ENCODE measurements around the gene PTPRT.

PTPRT gene

GRCh38 chr20:42181064-42181463 is 1008.6 kb downstream of the PTPRT start:
- H2AFZ ChIP-seq (ENCODE audit: low read depth, low read length), result no peak overlapping the region
- no peaks in the 10 kb centered on the region for H3K4me1 ChIP-seq (ENCODE audit: insufficient read depth, low read length)
- H3K27me3 ChIP-seq (ENCODE audit: insufficient read depth, low read length), result no peaks in the 10 kb centered on the region
- no peak overlapping the region for H3K4me3 ChIP-seq (ENCODE audit: low read length)
- H3K36me3 ChIP-seq (ENCODE audit: insufficient read depth, low read length), result no peaks in the 10 kb centered on the region
- H3K9me3 ChIP-seq (ENCODE audit: low read length), result no peaks in the 10 kb centered on the region

DNA sequence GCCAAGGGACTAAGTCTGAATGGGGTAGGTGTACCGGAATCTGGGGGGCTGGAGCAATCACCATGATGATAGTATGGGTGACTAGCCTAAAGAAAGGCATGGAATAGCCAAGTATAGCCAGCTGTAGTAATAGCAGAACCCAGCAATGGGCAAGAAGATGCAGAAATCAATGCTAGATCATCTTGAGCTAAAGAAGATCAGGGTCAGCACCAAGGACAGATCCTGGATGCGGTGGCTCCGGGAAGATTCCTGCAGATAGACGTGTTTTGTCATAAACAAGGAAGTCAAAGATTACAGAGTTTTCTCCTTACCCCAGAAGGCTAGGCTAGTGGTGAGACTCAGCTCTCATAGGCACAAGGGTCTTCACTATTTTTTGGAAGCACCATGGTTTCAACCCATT is 1009.9 kb downstream of the PTPRT start:
- no peaks in the 10 kb centered on the region for H3K4me1 ChIP-seq (ENCODE audit: insufficient read depth, low read length)
- no peaks in the 10 kb centered on the region for H3K27me3 ChIP-seq (ENCODE audit: insufficient read depth, low read length)
- no peak overlapping the region for H2AFZ ChIP-seq (ENCODE audit: low read depth, low read length)
- H3K9me3 ChIP-seq (ENCODE audit: low read length), result no peaks in the 10 kb centered on the region
- no peak overlapping the region for H3K4me3 ChIP-seq (ENCODE audit: low read length)
- H3K36me3 ChIP-seq (ENCODE audit: insufficient read depth, low read length), result no peaks in the 10 kb centered on the region

- H3K4me1 ChIP-seq (ENCODE audit: insufficient read depth, low read length), result no peaks in the 10 kb centered on the region
- H3K27me3 ChIP-seq (ENCODE audit: insufficient read depth, low read length), result no peaks in the 10 kb centered on the region
- H2AFZ ChIP-seq (ENCODE audit: low read depth, low read length), result no peak overlapping the region
- H3K4me3 ChIP-seq (ENCODE audit: low read length), result no peak overlapping the region
- no peaks in the 10 kb centered on the region for H3K36me3 ChIP-seq (ENCODE audit: insufficient read depth, low read length)
- H3K9me3 ChIP-seq (ENCODE audit: low read length), result no peaks in the 10 kb centered on the region
Observed at GRCh38 chr20:42173440-42173839, 1016.3 kb downstream of the PTPRT start.

DNA sequence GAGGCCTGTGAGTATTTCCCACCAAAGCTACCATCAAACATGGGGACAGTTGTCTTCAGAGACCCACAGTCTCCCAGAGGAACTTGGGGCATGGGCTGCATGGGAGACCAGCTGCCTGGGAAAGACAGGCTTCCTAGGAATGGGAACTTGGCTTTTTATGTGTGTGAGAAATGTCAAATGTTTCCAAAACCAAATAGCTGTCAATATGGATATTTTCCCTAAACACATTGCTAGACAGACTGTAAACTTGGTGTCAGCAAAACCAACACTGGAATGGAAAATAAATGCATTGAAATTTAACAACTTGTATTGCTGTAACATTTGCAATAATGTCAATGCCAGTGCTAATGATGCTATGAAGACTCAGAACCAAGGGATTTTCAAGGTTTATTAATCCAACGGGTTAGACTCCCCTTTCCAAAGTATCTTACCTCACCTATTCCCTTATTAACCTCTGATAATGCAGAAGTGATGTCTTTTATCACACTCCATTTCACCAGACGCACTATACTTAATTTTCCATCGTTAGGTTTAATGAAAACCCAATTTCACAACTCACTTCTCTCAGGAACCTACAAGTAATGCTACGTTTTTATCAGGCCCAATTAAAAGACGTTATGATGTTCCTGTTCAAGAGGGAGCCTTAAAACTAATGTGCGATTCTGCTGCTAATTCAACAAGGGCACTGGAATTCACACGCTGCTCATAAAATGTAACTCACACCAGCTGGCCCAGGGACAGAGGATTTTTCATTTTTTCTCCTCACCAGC is 1025.4 kb downstream of the PTPRT start:
- Histone ChIP-seq H3K4me3 (ENCODE audit: low read length) (no peak overlapping the region), H3K36me3 (ENCODE audit: insufficient read depth, low read length) (no peaks in the 10 kb centered on the region), H2AFZ (ENCODE audit: low read depth, low read length) (no peak overlapping the region), H3K4me1 (ENCODE audit: insufficient read depth, low read length) (no peaks in the 10 kb centered on the region), H3K27me3 (ENCODE audit: insufficient read depth, low read length) (no peaks in the 10 kb centered on the region), H3K9me3 (ENCODE audit: low read length) (no peaks in the 10 kb centered on the region)

- H3K36me3 ChIP-seq (ENCODE audit: insufficient read depth, low read length), result no peaks in the 10 kb centered on the region
- no peaks in the 10 kb centered on the region for H3K4me1 ChIP-seq (ENCODE audit: insufficient read depth, low read length)
- H3K4me3 ChIP-seq (ENCODE audit: low read length), result no peak overlapping the region
- no peaks in the 10 kb centered on the region for H3K27me3 ChIP-seq (ENCODE audit: insufficient read depth, low read length)
- no peaks in the 10 kb centered on the region for H3K9me3 ChIP-seq (ENCODE audit: low read length)
- no peak overlapping the region for H2AFZ ChIP-seq (ENCODE audit: low read depth, low read length)
Observed at GRCh38 chr20:42161228-42161829, 1028.4 kb downstream of the PTPRT start.

DNA sequence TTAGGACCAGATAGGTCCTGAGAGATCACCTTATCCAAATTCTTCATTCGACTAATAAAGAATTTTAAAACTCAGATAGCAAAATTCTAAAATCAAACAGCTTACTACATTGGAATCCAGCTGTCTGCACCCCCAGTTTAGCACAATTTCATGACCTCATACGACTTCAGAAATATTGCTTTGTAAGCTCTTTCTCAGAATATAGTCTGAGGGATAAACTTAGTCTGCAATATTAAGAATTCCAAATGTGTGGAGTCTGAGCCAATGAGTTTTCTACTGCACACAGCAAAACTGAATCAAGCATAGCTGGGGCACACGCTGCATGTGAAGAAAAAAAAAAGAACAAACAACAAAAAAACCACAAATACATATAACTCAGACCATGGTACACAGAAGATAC is 1029.9 kb downstream of the PTPRT start:
- H3K36me3 ChIP-seq (ENCODE audit: insufficient read depth, low read length), result no peaks in the 10 kb centered on the region
- no peak overlapping the region for H2AFZ ChIP-seq (ENCODE audit: low read depth, low read length)
- H3K4me1 ChIP-seq (ENCODE audit: insufficient read depth, low read length), result no peaks in the 10 kb centered on the region
- H3K4me3 ChIP-seq (ENCODE audit: low read length), result no peak overlapping the region
- H3K9me3 ChIP-seq (ENCODE audit: low read length), result no peaks in the 10 kb centered on the region
- no peaks in the 10 kb centered on the region for H3K27me3 ChIP-seq (ENCODE audit: insufficient read depth, low read length)

DNA sequence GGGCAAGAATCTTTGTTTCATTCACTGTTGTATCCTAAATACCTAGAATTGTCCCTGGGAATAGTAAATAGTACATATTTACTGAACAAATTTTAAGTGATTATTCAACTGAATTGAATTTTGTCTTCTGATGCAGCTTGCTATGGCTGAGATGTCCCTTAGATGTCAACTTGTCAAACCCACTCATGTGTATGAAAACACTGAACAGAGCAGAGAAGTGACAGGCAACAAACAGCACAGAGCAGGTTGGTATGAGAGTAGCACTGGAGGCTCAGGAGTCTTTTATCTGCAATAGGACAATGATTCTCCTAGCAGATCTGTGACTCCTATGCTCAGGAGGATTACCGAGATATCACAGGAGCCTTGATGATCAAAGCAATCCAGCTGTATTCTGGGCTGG is 1031.4 kb downstream of the PTPRT start:
- Histone ChIP-seq H3K27me3 (ENCODE audit: insufficient read depth, low read length) (no peaks in the 10 kb centered on the region), H3K4me1 (ENCODE audit: insufficient read depth, low read length) (no peaks in the 10 kb centered on the region), H3K36me3 (ENCODE audit: insufficient read depth, low read length) (no peaks in the 10 kb centered on the region), H3K4me3 (ENCODE audit: low read length) (no peak overlapping the region), H3K9me3 (ENCODE audit: low read length) (no peaks in the 10 kb centered on the region), H2AFZ (ENCODE audit: low read depth, low read length) (no peak overlapping the region)

DNA sequence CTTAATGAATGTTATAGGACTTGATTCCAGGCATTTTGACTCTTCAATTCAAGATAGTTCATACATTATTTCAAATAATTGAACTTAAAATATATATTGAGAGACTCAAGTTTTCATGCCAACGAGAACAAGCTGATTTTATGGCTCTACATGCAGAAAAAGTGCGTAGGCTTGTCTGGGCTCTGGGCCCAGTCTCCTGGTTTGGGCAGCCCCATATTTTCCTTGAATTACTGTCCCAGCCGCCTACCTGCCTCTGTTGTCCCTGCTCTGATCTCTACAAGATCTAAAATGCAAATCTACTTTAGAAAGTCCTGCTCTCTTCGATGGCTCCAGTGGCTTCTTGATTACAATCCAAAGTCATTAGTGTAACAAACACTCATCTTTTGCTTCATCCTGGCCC is 1034.1 kb downstream of the PTPRT start:
- H3K27me3 ChIP-seq (ENCODE audit: insufficient read depth, low read length), result no peaks in the 10 kb centered on the region
- H3K4me1 ChIP-seq (ENCODE audit: insufficient read depth, low read length), result no peaks in the 10 kb centered on the region
- H3K9me3 ChIP-seq (ENCODE audit: low read length), result no peaks in the 10 kb centered on the region
- no peak overlapping the region for H3K4me3 ChIP-seq (ENCODE audit: low read length)
- no peak overlapping the region for H2AFZ ChIP-seq (ENCODE audit: low read depth, low read length)
- H3K36me3 ChIP-seq (ENCODE audit: insufficient read depth, low read length), result no peaks in the 10 kb centered on the region

GRCh38 chr20:42152575-42152974 is 1037.1 kb downstream of the PTPRT start:
- no peak overlapping the region for H3K4me3 ChIP-seq (ENCODE audit: low read length)

DNA sequence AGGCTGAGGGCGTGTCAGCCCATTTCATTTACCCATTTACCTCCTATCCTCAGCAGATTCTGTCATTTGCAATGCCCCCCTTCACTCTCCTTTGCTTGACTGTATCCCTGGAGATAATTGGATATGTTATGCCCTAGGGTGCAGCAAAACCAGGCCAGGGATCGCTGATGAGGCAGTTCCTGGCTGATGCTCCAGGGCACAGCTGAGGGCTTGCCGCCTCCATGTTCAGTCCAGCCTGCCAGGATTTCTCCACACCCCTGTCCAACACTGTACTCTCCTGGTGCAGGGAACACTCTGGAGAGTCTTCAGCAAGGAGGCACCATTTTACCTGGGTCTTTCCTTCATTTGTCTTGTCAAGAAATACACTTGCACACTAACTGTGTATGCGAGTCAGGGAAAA is 1039.5 kb downstream of the PTPRT start:
- H3K9me3 ChIP-seq (ENCODE audit: low read length), result no peaks in the 10 kb centered on the region
- no peaks in the 10 kb centered on the region for H3K4me1 ChIP-seq (ENCODE audit: insufficient read depth, low read length)
- no peaks in the 10 kb centered on the region for H3K27me3 ChIP-seq (ENCODE audit: insufficient read depth, low read length)
- H2AFZ ChIP-seq (ENCODE audit: low read depth, low read length), result no peak overlapping the region
- no peaks in the 10 kb centered on the region for H3K36me3 ChIP-seq (ENCODE audit: insufficient read depth, low read length)
- H3K4me3 ChIP-seq (ENCODE audit: low read length), result no peak overlapping the region

More at GRCh38 chr20:42152575-42152974, 1037.1 kb downstream of the PTPRT start:
- Histone ChIP-seq H3K27me3 (ENCODE audit: insufficient read depth, low read length) (no peaks in the 10 kb centered on the region), H3K9me3 (ENCODE audit: low read length) (no peaks in the 10 kb centered on the region), H2AFZ (ENCODE audit: low read depth, low read length) (no peak overlapping the region), H3K36me3 (ENCODE audit: insufficient read depth, low read length) (no peaks in the 10 kb centered on the region), H3K4me1 (ENCODE audit: insufficient read depth, low read length) (no peaks in the 10 kb centered on the region)

DNA sequence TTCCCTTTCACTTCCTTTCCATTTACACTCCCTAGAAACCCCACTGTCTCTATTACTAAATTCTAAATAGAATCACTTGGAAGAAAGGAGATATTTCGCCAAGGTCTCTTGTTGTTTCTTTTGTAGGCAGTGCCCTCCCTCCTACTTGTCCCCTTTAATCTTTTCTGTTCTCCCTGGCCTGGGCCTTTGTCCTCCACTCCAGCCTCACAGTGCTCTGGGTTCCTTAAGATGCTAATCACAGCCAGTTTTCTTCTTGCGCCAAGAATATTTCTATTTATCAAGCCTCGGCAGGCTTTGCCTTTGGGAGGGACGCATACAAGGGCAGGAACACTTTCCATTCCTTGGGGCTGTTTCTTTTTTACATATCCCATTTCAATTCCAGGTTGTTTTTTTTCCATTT is 1051.0 kb downstream of the PTPRT start:
- H3K9me3 ChIP-seq (ENCODE audit: low read length), result no peaks in the 10 kb centered on the region
- peaks cover 9% of the 10 kb centered on the region for H3K4me1 ChIP-seq (ENCODE audit: insufficient read depth, low read length)
- H3K36me3 ChIP-seq (ENCODE audit: insufficient read depth, low read length), result no peaks in the 10 kb centered on the region
- no peak overlapping the region for H2AFZ ChIP-seq (ENCODE audit: low read depth, low read length)
- H3K27me3 ChIP-seq (ENCODE audit: insufficient read depth, low read length), result no peaks in the 10 kb centered on the region
- H3K4me3 ChIP-seq (ENCODE audit: low read length), result no peak overlapping the region

- Histone ChIP-seq H3K36me3 (ENCODE audit: insufficient read depth, low read length) (no peaks in the 10 kb centered on the region), H3K4me3 (ENCODE audit: low read length) (no peak overlapping the region), H3K4me1 (ENCODE audit: insufficient read depth, low read length) (peaks cover 9% of the 10 kb centered on the region), H3K27me3 (ENCODE audit: insufficient read depth, low read length) (no peaks in the 10 kb centered on the region), H3K9me3 (ENCODE audit: low read length) (no peaks in the 10 kb centered on the region), H2AFZ (ENCODE audit: low read depth, low read length) (no peak overlapping the region)
Observed at GRCh38 chr20:42134265-42135098, 1055.2 kb downstream of the PTPRT start.

Measured in neuron (in vitro differentiated cells).